ENCODE results near the gene SORBS2.
A peak's percentile ranks its signal among the peaks of the same experiment; 100 is the strongest.

SORBS2 gene

DNA sequence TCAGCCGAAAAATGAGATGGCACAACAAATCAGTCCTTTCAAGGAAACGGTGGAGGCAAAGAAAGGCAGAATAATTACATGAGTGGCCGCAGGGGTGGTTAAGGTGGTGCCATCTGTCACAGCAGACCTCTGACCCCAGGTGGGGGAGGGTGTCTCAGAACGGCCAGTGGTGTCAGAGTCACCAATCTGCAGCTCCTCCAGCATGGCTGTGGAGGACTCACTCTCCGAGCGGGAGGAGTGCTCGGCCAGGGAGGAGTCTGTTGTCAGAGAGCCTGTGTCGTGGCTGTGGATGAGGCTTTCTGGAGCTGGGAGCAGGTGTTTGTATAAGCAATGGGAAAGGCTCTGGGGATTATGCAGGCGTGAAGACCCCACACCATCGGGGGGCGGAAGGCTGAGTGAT, 146.3 kb downstream of the SORBS2 start:
- no peak for DNase-seq

DNA sequence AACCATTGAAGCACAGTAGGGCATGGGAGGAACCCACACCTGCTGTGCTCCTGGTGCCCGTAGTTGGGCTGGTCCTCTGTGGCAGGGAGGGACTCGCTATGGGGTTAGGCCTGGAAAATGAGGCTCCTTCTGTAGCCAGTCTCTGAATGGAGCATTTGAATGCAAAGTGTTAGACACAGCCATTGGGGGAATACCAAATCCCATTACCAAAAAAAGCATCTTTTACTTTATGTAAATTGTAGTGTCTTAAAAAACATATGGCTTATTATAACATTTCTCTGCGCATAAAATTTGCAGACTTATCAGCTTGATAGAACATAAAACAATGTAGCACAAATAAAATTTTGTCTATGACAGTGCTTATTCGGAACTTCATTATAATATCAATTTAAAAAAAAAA, 147.5 kb downstream of the SORBS2 start:
- no peak for DNase-seq

DNA sequence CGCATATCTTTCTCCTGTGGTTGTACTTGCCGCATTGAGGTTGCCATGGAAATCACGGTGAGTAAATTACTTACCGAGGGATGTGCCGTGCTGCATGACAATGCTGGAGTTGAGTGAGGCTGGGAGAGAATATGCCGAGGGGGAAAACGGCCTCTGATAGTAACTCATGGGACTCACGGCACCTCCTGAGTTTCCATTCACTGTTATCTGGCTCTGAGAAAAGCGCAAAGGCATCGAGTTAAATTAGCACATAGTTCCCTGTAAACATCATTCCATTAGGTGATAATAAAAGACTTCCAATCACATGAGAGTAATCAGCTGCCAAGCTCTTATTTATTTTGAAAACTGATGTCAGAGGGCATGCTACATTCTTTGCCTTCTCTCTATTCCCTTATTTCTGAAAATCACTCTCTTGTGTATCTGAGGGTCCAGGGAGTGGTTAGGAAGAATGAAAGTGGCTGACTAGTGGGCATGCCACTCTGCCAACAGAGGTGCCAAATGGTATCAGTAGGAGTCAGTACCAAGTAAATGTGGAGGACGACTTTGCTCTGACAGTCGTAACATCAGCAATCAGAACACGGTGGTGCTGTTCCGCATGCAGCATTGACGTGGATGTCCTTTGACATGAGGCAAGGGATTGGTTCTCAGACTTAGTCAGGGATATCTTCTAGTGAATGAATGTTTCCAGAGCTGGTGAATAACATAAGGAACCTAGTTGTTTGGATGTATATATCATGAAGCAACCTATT, 149.8 kb downstream of the SORBS2 start:
- DNase-seq, result no peak

DNA sequence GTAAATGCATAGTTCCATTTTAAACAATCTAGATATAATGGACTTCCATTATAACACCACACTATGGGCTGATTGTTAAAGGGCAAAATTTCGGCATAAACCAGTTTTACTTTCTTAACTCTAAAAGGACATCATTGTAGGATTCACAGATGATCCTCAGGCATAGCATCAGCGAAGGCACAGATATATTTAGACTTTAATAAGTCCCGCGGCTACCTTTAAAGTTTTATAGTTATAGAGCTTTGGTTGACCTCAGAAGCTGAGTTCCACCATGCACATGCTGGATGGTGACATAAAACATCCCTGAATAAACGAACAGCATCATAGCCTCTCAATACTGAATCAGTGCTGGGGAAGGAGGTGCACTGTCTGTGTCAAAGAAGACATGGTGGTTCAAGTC, 151.7 kb downstream of the SORBS2 start:
- no peak for DNase-seq

DNA sequence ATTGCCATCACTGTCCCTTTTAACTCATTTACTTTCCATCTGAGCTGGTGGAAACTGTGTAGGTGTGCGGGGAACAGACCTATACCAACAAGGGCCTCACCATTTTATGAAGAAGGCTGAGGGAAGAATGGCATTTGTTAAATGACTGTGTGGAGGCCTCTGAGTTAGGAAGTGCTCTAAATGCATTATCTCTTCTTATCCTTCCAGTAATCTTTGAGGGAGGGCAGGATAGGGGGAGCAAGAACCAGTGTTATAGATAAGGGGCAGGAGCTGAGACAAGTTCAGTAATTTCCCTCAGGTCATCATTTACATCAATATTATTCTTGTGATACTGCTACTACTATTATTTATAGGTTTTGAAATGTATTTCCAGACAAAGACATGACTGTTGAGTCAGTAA, 154.3 kb downstream of the SORBS2 start:
- DNase-seq, result no peak

DNA sequence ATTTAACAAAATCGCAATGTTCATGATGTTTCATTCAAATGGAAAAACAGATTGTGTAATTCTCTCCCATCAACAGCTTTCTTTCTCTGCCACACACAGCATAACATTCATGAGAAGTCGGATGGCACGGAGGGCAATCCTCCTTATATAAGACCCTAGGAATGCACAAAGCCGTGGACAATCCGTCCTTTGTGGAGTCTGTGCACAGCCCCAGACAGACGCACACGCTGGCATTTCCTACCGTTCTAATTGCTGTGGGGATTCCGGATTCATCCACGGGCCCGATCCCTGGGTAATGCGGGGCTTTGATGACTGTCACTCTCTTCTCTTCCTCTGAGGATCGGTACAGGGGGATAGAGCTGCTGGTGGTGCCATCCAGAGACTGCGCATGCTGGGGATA, 154.8 kb downstream of the SORBS2 start:
- no peak for DNase-seq

DNA sequence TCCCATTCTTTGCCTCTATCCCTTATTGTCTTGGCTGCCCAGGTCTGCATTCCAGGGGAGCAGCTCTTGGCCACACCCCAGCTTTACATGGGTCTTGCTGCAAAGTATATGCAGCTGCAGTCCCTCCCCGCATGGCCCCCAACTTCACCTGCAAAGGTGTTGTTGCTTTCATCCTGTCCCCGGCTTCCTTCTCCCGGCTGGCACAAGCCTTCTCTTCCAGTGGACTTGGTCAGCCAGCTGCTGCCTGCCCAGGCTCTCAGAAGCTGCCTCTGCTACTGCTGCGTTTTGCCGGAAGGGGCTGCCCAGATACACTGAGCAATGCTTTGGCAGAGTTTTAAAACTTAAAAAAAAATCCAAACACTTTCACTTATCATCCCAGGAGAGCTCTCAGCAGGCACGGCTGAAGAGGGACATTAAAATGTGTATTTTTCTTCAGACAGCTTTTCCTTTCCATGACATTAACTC, 155.5 kb downstream of the SORBS2 start:
- DNase-seq, result no peak

DNA sequence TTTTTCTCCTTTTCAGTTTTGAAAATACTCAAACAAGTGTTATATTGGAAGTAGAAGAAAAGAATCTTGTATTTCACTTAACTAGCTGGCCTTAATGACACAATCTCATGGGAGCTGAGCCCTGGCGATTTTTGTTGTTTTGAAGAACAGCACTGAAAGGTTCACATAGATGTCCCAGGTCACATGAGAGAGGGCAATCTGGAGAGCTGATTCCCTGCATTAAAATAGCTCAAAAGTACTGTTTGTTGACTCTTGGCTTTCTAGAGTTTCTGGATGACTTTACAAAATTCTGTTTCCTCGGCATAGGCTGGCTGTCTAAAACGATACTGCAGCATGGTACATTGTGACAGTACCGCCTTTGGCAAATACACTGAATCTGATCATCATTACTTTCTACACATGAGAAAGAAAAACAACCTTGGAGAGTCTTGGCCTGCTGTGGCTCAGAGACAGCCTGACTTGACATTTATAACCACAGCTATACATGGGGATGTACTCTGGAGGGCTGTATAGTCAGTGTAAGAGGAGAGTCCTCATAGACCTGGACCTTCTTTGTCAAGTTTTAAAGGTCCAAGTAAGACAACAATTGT, 156.9 kb downstream of the SORBS2 start:
- no peak for DNase-seq

DNA sequence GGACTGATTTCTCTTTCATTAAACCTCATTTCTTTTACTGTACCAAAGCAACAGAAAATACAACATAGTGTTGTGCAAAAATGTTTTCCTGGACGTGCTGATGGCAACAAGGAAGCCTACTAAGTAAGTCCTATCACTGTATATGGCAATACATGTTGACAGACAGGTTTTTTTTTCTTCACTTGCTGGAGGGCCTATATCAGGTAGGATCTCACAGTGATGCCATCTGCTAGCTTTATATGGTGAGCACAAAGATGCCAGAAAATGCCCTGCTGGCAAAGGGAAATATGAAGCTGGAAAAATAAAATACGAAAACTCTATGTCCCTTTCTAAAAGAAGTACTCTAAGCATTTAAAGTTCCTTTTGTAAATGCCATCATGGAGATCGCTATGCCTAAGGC, 157.7 kb downstream of the SORBS2 start:
- DNase-seq, result no peak

DNA sequence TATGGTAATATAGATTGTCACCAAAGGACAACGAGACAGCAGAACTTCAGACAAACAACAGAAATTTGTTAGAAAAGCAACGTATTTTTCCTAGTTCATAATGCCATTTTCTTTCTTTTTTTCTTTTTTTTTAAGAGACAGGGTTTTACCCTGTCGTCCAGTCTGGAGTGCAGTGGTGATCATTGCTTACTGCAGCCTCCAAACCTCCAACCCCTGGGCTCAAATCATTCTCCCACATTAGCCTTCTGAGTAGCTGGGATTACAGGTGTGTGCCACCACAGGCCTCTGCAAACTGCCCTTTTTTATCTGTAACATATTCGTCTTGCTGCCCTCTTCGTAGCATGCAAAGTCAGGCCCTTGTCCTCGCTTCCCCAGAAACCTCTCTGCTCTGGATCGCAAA, 160.1 kb downstream of the SORBS2 start:
- DNase-seq, result no peak

DNA sequence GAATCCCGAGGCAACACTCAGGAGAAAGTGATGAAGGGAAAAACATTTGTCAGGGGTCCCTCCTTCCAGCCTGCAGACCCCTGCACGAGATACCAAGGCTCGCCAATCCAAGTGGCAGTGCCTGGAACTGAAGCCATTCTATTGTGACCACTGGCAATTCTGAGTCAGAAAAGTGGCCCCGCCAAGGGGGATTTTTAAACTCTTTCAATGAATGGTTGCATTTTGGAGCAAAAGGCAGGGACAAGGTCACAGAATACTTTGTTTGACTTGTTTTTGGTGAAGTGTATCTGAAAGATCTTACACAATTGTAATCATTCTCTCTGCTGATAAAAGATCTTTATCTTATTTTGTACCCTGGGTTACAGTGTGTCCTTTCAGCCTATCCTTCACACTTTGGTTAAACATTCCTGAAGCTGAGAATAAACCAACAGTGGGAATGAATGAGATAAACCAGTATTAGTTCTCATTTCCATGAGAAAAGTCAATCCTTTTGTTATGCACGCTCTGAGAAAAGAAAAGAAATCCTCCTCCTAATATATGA, 160.8 kb downstream of the SORBS2 start:
- DNase-seq, result no peak

DNA sequence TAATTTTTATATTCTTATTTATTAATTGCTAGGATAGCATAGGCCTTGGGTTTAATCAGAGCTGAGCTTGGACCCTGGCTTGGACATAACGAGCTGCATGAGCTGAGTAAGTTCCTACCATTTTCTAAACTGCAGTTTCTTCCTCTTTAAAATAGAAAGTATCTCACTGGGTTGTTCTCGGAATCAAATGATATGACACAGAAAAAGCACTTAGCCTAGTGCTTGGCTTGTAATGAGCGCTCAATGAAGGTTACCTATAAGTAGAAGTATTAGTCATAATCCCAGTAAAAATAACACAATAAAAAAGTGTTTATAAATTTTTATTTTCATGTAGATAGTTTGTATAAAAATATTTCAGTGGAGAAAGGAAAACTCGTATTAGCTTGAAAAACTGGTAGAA, 163.4 kb downstream of the SORBS2 start:
- DNase-seq, result no peak

DNA sequence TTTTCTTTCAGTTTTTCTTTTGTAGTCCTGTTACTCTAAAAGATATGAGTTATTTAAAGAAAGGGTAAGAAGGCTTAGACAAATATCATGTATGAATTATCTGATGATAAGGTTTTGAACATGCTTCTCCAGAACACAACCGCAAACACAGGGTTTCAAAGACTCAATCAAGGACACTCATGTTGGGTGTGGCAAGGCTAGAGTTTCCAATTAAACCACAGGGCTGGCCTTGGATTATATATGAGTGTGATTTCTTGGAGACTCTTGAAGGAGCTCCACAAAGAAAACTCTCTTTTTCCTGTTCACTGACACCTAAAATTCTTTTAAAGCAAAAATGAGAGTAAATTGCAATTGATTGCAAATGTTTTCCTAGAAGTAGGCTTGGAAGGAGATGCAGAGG, 166.6 kb downstream of the SORBS2 start:
- no peak for DNase-seq

DNA sequence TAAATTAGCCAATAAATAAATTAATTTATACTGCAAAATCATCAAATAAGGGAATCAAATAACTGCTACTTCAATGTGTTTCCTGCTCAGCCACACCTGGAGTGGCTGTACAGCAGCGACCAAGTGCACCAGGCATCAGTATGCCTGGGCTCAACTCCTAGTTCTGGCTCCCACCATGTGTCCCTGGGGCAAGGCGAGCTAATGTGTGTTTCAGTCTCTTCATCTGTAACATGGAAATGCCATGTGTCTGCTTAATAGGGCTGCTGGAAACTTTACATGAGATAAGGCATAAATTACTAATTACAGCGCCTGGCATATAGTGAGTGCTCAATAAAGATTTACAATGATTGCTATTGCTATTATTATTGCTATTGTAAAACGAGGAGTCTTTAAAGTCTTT, 167.6 kb downstream of the SORBS2 start:
- no peak for DNase-seq

DNA sequence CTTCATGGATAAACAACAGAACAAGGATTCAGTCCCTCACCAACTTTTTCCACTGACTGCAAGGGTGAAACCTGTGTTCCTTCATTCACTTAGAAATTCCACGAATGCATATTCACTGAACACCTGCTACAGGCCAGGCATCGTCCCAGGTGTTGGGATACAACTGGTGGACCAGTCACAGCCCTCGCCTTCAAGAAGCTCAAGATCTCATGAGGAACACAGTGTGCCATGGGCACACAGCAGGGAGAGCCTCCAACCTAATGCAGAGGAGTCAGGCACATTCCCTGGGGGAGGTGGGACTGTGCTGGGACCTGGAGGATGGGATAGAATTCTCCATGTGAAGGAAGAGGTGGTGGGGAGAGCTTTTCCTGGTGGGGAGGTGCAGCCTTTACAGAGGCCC, 169.1 kb downstream of the SORBS2 start:
- DNase-seq, result no peak

DNA sequence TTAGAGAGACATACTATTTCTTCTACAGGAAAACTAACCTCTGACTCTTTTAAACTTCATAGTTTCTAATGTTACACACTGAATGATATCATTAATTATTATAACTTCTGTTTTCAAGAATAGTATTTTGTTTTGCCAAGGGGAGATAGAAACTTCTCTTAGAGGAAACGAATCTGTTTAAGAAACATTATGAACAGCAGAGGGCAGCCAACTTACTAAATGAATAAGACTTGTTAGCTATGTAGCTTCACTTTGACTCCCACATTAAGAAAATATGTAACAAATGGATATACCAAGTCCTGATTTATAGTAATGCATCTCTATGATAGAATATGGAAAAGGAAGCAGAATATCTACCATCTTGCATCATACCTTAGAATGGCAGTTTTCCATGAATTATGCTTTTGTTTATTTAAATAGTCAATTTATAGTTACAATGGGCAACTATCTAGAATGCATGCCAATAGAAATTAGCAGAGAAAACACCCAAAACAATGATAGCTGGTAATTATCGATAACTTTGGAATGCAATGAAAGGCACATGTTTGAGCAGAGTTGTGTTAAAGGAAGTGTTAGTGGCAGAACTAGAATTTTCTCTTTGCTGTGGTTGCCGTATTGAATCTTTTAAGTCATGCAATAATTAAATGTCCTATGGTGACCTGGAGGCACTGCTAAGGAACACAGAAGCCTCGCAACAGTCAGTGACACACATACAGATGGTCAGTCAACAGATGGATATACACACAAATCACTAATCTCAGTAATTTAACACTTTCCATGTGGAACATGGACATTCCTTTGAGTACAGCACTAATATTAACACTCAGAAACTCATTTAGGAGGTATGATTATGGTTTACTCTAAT, 171.0 kb downstream of the SORBS2 start:
- peak in 1 of 5 donors; percentile 3 for DNase-seq

DNA sequence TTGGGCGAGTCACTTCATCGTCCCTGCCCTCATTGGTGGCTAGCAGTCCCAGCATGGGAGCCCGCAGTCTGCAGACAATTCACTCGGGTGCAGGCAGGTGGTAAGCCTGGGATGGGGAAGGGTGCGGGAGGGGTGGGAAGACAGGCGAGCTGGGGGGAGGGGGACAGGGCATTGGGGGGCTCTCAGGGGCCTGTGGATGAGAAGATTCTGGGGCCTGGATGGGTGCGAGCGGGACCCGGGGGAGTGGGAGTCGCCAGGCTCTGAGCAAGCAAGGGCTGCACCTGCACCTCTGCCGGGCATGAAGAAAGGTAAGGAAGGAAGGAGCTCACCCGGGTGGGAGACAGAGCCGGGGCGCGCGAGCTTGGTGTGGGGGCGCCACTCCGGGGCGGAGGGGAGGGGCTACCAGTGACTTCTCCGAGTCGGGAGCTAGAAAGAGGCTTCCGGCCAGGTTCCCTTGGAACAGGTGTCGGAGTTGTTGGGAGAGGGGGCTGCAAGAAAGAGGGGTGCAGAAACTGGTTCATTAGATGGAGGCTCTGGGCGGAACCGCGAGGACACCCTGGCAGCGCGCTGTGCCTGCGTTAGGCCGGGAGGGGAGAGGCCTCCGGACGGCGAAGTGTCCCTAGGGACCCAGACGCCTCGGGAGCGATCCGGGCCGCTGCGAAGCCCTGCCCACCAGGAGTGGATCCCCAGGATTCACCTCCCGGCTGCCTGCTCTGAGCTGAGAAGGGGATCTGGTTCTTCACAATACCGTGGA, 173.3 kb downstream of the SORBS2 start:
- no peak for DNase-seq

DNA sequence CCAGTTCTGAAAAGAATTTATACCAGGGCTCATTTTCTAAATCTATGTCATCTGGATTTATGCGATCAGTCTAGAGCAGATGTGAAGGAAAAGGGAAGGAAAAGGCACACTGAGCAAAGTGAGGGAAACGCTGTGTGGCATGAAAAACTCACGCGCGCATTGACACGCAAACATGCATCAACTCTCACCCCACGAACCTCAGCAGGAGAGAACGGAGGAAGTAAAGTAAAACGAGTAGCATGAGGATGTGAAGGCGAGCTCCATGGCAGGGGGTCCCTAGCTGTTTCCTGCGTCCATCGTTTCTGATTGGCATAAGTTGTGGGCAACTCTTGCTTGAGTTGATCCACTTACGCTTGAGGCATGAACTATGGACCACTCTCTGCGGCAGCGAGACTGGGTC, 173.9 kb downstream of the SORBS2 start:
- no peak for DNase-seq

DNA sequence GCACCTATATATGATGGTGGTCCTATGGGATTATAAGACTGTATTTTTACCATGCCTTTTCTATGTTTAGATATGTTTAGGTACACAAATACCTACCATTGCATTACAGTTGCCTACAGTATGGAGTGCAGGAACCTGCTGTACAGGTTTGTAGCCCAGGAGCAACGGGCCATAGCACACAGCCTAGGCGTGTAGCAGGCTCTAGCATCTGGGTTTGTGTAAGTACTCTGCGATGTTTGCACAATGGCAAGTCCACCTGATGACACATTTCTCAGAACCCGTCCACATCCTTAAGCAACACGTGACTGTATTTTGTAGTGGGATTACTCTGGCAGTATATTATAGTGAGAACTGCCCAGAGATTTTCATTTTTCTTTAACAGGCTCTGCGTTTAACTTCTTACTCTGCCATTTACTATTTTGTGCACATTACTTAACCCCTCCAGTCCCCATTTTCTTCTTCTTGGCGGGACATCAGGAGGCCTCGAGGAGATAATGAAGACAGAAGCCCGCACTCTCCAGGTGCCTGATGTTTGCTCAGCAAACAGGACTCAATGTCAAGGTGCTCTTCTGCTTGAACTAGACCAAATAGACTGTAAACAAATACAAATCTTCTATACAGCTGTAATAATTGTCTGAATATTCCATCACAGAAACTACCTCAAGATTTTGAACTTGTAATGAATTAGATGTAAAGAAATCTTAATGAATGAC, 174.7 kb downstream of the SORBS2 start:
- no peak for DNase-seq

DNA sequence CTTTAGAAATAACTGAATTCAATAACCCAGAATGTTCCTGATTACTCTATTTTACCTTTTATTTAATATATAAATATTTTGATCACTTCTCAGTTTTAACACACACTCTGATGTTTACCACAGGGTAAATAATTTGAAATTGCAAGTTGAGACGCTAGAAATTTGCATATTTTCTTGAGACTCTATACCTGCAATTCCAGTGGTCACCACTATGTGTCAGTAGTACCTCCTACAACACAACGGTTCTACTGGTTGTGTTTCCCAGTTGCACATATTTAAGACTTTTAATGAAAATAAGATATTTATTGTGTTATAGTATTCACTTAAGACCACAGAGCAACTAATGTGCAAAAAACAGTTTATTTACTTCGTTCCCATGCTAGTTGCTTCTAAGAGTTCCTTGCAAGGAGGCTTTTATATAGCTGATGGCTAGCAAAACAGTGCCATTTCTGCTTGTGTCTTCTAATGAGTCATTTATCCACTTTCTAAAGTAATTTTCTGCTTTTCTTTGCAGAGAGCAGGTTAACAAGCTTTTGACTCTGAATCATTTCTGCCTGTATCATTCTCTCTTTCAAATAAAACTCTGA, 177.8 kb downstream of the SORBS2 start:
- no peak for DNase-seq

DNA sequence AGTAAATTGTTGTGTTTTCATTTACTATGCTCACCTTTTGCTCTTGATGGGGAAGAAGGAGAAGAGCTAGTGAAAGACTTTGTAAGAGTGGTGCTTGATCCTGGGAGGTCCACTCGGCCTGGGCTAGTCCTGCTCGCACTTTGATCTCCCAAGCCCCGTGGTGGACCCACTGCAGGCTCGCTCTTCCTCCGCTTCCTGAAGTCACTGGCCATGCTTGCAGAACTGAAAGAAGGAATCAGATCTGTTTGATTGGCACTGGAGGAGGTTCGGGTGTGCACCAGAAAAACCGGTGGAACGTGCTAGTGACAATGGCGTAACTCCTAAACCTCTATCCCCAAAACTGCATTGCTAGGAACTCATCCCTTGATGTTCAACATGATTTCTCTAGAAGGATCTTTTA, 185.2 kb downstream of the SORBS2 start:
- DNase-seq, result no peak

DNA sequence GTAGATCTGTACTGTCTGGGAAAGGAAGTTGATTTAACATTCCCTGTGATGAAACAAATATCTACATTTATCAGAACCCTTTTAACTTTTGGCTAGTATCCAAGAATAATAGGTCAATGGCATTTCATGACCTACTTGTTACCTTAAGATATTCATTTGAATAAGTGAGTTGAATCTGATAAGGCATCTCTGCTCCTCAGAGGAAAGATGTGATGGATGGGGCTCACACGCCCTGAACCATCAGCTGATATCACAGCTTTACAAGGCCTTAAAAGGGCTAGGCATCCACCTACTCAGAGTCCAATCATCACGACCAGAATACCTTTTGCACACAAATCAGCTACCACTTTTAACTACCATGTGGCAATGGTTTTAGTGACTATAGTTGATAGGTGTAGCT, 186.5 kb downstream of the SORBS2 start:
- DNase-seq, result no peak
